PC-9 (cell line): ENCODE data around the gene BEST3. TPM values are rescaled to one million over a fixed set of nuclear protein-coding genes. Genes with fewer than 3 reads are reported as not detected.

ENCODE experiments used
- BruUV-seq: library from RNA; stranded (reverse); fragments of 400-500 nt; replicated peaks from 2 replicates; lab custom pipeline; 2021; lab: Mats Ljungman, UMichigan
- CTCF ChIA-PET: fragments of 300-600 bp; sonication (Branson Sonifier 250); formaldehyde crosslinking; loops from one replicate; lab custom pipeline; 2022; ENCODE audit warnings: antibody characterized with exemption; lab: Charles Lee
- POLR2A ChIA-PET: fragments of 300-600 bp; sonication (Branson Sonifier 250); formaldehyde crosslinking; loops from one replicate; lab custom pipeline; 2022; ENCODE audit warnings: antibody characterized with exemption; ENCODE audit not compliant: unreplicated experiment; lab: Charles Lee
- DNase-seq, 2 experiments: peaks; one replicate each; pipeline versions ENCODE4 v3.0.0 to v3.0.0-alpha.2; 2015 to 2022; ENCODE audit warnings: mixed read lengths in 1 of 2
- H2AFZ ChIP-seq: fragments of 200-600 bp; sonication (generic); 2 replicates; pipeline ENCODE4 v1.8.1; 2017; ENCODE audit warnings: antibody characterized with exemption
- H3F3A ChIP-seq: fragments of 200-600 bp; sonication (generic); 2 replicates; pipeline ENCODE4 v1.8.1; 2017; ENCODE audit warnings: antibody characterized with exemption, mild to moderate bottlenecking, low read depth; ENCODE audit not compliant: insufficient read depth
- H3K27ac ChIP-seq: fragments of 200-600 bp; sonication (generic); 2 replicates; pipeline ENCODE4 v1.6.1; 2016; ENCODE audit warnings: mixed run types
- H3K27me3 ChIP-seq: fragments of 200-600 bp; sonication (generic); 2 replicates; pipeline ENCODE4 v1.6.1; 2016; ENCODE audit warnings: low read depth, mixed run types; ENCODE audit not compliant: insufficient read depth
- H3K36me3 ChIP-seq: fragments of 200-600 bp; sonication (generic); 2 replicates; pipeline ENCODE4 v1.6.1; 2016; ENCODE audit warnings: low read depth, mixed run types
- H3K4me1 ChIP-seq: fragments of 200-600 bp; sonication (generic); replicated peaks from 2 replicates; pipeline ENCODE4 v1.6.1; 2016; ENCODE audit warnings: mixed run types; ENCODE audit not compliant: insufficient read depth
- H3K4me2 ChIP-seq: fragments of 200-600 bp; sonication (generic); 2 replicates; pipeline ENCODE4 v1.6.1; 2017; ENCODE audit warnings: mixed run types
- H3K4me3 ChIP-seq: fragments of 200-600 bp; sonication (generic); 2 replicates; pipeline ENCODE4 v1.6.1; 2016; ENCODE audit warnings: mixed run types
- H3K79me2 ChIP-seq: fragments of 200-600 bp; sonication (generic); 2 replicates; pipeline ENCODE4 v1.6.1; 2017; ENCODE audit warnings: low read depth, mixed run types
- H3K9me2 ChIP-seq: fragments of 200-600 bp; sonication (generic); 2 replicates; pipeline ENCODE4 v1.8.1; 2017; ENCODE audit warnings: mild to moderate bottlenecking; ENCODE audit not compliant: insufficient read depth
- H3K9me3 ChIP-seq: fragments of 200-600 bp; sonication (generic); 2 replicates; pipeline ENCODE4 v1.8.1; 2016; ENCODE audit warnings: low read depth; ENCODE audit not compliant: insufficient read depth
- H4K20me1 ChIP-seq: fragments of 200-600 bp; sonication (generic); 2 replicates; pipeline ENCODE4 v1.8.1; 2017; ENCODE audit not compliant: insufficient read depth
- EZH2 ChIP-seq: fragments of 200-600 bp; sonication (generic); IDR thresholded peaks from 2 replicates; pipeline ENCODE4 v1.8.0; 2017; ENCODE audit warnings: antibody characterized with exemption, low read depth
- intact Hi-C: fragments of 100-400 bp; cut with micrococcal nuclease; formaldehyde crosslinking; loops from one replicate; pipeline ENCODE4 v1.10.0; 2022; ENCODE audit not compliant: unreplicated experiment
- total RNA-seq: library from RNA; stranded (reverse); gene quantifications from 2 replicates; pipeline ENCODE4 v1.2.3, GENCODE V29; 2021
- TF ChIP-seq, protein P1 (sequence below): fragments of 200-600 bp; sonication (generic); conservative IDR thresholded peaks from 2 replicates; pipeline ENCODE4 v1.6.1; 2017; ENCODE audit warnings: mixed run types, antibody characterized with exemption, mild to moderate bottlenecking, moderate library complexity

The BEST3 gene
- total RNA-seq, 1 experiment from 2014 or later = 0.17 TPM

DNA sequence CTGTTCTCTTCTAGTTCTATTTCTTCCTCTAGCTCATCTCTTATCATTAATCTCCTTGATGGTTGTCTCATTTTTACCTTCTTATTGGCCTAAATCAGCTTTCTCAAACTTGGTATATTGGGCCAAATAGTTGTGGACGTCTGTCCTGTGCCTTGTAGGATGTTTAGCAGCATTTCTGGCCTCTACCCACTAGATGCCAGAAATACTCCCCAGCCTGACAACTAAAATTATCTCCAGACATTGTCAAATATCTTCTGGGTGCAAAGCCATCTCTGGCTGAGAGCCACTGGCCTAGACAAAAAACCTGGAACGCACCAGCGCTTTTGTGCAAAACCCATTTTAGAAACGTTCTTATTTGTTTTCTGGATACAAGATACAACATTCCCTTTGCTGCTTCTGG is 49.6 kb downstream of the BEST3 start:
- intact Hi-C loops = no loop called here
- no peaks in the 10 kb centered on the region for H3K9me2 ChIP-seq
- H3K4me2 ChIP-seq = no peak overlapping the region
- ChIA-PET POLR2A (no interaction called here), CTCF (no interaction called here)
- H4K20me1 ChIP-seq = no peaks in the 10 kb centered on the region
- H3K4me3 ChIP-seq = no peak overlapping the region
- no peaks in the 10 kb centered on the region for H3K27me3 ChIP-seq
- no peaks in the 10 kb centered on the region for H3K4me1 ChIP-seq
- no peaks in the 10 kb centered on the region for H3K79me2 ChIP-seq
- H3F3A ChIP-seq = no peaks in the 10 kb centered on the region
- TF ChIP-seq EZH2 = no peak
- no peaks in the 10 kb centered on the region; the same call in 1 of the 2 replicates for H3K9me3 ChIP-seq
- no peak overlapping the region for H3K27ac ChIP-seq
- DNase-seq = no peak
- H2AFZ ChIP-seq = no peak overlapping the region
- no peaks in the 10 kb centered on the region for H3K36me3 ChIP-seq
- BruUV-seq = no TSS peak

- H3K9me2 ChIP-seq = no peaks in the 10 kb centered on the region
- DNase-seq = no peak
- no peak overlapping the region for H3K4me2 ChIP-seq
- H3K27me3 ChIP-seq = no peaks in the 10 kb centered on the region
- no peak for TF ChIP-seq EZH2
- TF ChIP-seq, protein P1, sequence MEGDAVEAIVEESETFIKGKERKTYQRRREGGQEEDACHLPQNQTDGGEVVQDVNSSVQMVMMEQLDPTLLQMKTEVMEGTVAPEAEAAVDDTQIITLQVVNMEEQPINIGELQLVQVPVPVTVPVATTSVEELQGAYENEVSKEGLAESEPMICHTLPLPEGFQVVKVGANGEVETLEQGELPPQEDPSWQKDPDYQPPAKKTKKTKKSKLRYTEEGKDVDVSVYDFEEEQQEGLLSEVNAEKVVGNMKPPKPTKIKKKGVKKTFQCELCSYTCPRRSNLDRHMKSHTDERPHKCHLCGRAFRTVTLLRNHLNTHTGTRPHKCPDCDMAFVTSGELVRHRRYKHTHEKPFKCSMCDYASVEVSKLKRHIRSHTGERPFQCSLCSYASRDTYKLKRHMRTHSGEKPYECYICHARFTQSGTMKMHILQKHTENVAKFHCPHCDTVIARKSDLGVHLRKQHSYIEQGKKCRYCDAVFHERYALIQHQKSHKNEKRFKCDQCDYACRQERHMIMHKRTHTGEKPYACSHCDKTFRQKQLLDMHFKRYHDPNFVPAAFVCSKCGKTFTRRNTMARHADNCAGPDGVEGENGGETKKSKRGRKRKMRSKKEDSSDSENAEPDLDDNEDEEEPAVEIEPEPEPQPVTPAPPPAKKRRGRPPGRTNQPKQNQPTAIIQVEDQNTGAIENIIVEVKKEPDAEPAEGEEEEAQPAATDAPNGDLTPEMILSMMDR = no peak
- no peaks in the 10 kb centered on the region for H3K79me2 ChIP-seq
- H3K4me3 ChIP-seq = no peak overlapping the region
- no peaks in the 10 kb centered on the region for H3F3A ChIP-seq
- CTCF ChIA-PET = no interaction called here
- no TSS peak for BruUV-seq
- H4K20me1 ChIP-seq = no peaks in the 10 kb centered on the region
- no peak overlapping the region for H2AFZ ChIP-seq
- H3K9me3 ChIP-seq = no peaks in the 10 kb centered on the region
- POLR2A ChIA-PET = no interaction called here
- H3K27ac ChIP-seq = no peak overlapping the region
- H3K4me1 ChIP-seq = no peaks in the 10 kb centered on the region
- intact Hi-C loops = no loop called here
- no peaks in the 10 kb centered on the region for H3K36me3 ChIP-seq
Measured at GRCh38 chr12:69648476-69648875, 50.6 kb downstream of the BEST3 start.

- CTCF ChIA-PET = no interaction called here
- Histone ChIP-seq H3K4me2 (no peak overlapping the region), H3K4me1 (no peaks in the 10 kb centered on the region), H3K79me2 (no peaks in the 10 kb centered on the region), H3K9me2 (no peaks in the 10 kb centered on the region), H3K4me3 (no peak overlapping the region), H2AFZ (no peak overlapping the region), H3K36me3 (no peaks in the 10 kb centered on the region), H3F3A (no peaks in the 10 kb centered on the region), H3K27ac (no peak overlapping the region), H3K9me3 (no peaks in the 10 kb centered on the region), H3K27me3 (no peaks in the 10 kb centered on the region), H4K20me1 (no peaks in the 10 kb centered on the region)
- BruUV-seq = no TSS peak
- DNase-seq = no peak
- intact Hi-C loops = no loop called here
- POLR2A ChIA-PET = no interaction called here
- no peak for TF ChIP-seq EZH2
- TF ChIP-seq, protein P1 = no peak
Measured at GRCh38 chr12:69647178-69647577, 51.9 kb downstream of the BEST3 start.

- Histone ChIP-seq H3K9me2 (no peaks in the 10 kb centered on the region), H3F3A (no peaks in the 10 kb centered on the region), H3K4me3 (no peak overlapping the region), H2AFZ (no peak overlapping the region), H3K27ac (no peak overlapping the region), H3K27me3 (no peaks in the 10 kb centered on the region), H4K20me1 (no peaks in the 10 kb centered on the region), H3K4me1 (no peaks in the 10 kb centered on the region), H3K9me3 (no peaks in the 10 kb centered on the region), H3K79me2 (no peaks in the 10 kb centered on the region), H3K4me2 (no peak overlapping the region), H3K36me3 (no peaks in the 10 kb centered on the region)
- no peak for TF ChIP-seq EZH2
- TF ChIP-seq, protein P1 = no peak
- intact Hi-C loops = no loop called here
- no TSS peak for BruUV-seq
- DNase-seq = no peak
- POLR2A ChIA-PET = no interaction called here
- CTCF ChIA-PET = no interaction called here
Measured at GRCh38 chr12:69645031-69645430, 54.1 kb downstream of the BEST3 start.
